Skeletal muscle satellite cell (primary cell): ENCODE measurements around the gene RBM22.

Source experiments
- H3K27me3 ChIP-seq: 2 replicates; pipeline ENCODE4 v1.7.0; 2013; ENCODE audit warnings: low read length; ENCODE audit not compliant: control insufficient read depth, insufficient read depth
- H3K36me3 ChIP-seq: 2 replicates; pipeline ENCODE4 v1.7.0; 2013; ENCODE audit warnings: mild to moderate bottlenecking, control low read depth, low read length; ENCODE audit not compliant: insufficient read depth
- H3K4me1 ChIP-seq: 2 replicates; pipeline ENCODE4 v1.7.0; 2013; ENCODE audit warnings: low read length; ENCODE audit not compliant: control insufficient read depth, insufficient read depth
- H3K4me2 ChIP-seq: 2 replicates; pipeline ENCODE4 v1.7.0; 2013; ENCODE audit warnings: mild to moderate bottlenecking, low read length
- H3K4me3 ChIP-seq: 2 replicates; pipeline ENCODE4 v1.7.0; 2013; ENCODE audit warnings: low read length
- H3K9ac ChIP-seq: 2 replicates; pipeline ENCODE4 v1.7.0; 2013; ENCODE audit warnings: mild to moderate bottlenecking, low read depth, low read length, moderate library complexity
- H3K9me3 ChIP-seq: replicated peaks from 2 replicates; pipeline ENCODE4 v1.7.0; 2013; ENCODE audit warnings: mild to moderate bottlenecking, control low read depth, low read length

The RBM22 gene

DNA sequence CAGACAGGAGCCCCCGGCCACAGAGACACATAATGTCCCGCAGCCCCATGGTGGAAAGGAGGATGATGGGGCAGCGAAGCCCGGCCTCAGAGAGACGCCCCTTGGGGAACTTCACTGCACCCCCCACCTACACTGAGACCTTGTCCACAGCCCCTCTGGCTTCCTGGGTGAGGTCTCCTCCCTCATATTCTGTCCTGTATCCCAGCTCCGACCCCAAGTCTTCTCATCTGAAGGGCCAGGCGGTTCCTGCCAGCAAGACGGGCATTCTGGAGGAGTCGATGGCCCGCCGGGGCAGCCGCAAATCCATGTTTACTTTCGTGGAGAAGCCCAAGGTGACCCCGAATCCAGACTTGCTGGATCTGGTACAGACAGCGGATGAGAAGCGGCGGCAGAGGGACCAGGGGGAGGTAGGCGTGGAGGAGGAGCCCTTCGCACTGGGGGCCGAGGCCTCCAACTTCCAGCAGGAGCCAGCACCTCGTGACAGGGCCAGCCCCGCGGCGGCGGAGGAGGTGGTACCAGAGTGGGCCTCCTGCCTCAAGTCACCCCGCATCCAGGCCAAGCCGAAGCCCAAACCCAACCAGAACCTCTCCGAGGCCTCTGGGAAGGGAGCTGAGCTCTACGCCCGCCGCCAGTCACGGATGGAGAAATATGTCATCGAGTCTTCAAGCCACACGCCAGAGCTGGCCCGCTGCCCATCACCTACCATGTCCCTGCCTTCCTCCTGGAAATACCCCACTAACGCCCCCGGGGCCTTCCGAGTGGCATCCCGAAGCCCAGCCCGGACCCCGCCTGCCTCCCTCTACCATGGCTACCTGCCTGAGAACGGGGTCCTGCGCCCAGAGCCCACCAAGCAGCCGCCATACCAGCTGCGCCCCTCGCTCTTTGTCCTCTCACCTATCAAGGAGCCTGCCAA lies 51.5 kb downstream of the RBM22 start:
- no peak overlapping the region for H3K4me2 ChIP-seq
- no peaks in the 10 kb centered on the region for H3K27me3 ChIP-seq
- H3K4me1 ChIP-seq: peaks cover 20% of the 10 kb centered on the region
- H3K4me3 ChIP-seq: no peak overlapping the region
- peaks cover 32% of the 10 kb centered on the region for H3K36me3 ChIP-seq
- H3K9ac ChIP-seq: no peak overlapping the region
- no peaks in the 10 kb centered on the region for H3K9me3 ChIP-seq

DNA sequence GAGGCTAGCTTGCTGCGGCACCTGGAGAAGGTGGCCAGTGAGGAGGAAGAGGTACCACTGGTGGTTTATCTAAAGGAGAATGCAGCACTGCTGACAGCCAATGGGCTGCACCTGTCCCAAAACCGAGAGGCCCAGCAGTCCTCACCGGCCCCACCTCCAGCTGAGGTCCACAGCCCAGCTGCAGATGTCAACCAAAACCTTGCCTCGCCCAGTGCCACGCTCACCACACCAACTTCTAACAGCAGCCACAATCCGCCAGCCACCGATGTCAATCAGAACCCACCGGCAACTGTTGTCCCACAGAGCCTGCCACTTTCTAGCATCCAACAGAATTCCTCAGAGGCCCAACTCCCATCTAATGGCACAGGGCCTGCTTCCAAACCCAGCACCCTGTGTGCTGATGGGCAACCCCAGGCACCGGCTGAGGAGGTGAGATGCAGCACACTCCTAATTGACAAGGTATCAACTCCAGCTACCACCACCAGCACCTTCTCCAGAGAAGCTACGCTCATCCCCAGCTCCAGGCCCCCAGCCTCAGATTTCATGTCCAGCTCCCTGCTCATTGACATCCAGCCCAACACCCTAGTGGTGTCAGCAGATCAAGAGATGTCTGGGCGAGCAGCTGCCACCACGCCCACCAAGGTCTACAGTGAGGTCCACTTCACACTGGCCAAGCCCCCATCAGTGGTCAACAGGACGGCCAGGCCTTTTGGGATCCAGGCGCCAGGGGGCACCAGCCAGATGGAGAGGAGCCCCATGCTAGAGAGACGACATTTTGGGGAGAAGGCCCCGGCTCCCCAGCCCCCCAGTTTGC lies 52.4 kb downstream of the RBM22 start:
- Histone ChIP-seq H3K4me1 (peaks cover 24% of the 10 kb centered on the region), H3K9me3 (no peaks in the 10 kb centered on the region), H3K9ac (no peak overlapping the region), H3K36me3 (peaks cover 32% of the 10 kb centered on the region), H3K4me3 (no peak overlapping the region), H3K4me2 (no peak overlapping the region), H3K27me3 (no peaks in the 10 kb centered on the region)

DNA sequence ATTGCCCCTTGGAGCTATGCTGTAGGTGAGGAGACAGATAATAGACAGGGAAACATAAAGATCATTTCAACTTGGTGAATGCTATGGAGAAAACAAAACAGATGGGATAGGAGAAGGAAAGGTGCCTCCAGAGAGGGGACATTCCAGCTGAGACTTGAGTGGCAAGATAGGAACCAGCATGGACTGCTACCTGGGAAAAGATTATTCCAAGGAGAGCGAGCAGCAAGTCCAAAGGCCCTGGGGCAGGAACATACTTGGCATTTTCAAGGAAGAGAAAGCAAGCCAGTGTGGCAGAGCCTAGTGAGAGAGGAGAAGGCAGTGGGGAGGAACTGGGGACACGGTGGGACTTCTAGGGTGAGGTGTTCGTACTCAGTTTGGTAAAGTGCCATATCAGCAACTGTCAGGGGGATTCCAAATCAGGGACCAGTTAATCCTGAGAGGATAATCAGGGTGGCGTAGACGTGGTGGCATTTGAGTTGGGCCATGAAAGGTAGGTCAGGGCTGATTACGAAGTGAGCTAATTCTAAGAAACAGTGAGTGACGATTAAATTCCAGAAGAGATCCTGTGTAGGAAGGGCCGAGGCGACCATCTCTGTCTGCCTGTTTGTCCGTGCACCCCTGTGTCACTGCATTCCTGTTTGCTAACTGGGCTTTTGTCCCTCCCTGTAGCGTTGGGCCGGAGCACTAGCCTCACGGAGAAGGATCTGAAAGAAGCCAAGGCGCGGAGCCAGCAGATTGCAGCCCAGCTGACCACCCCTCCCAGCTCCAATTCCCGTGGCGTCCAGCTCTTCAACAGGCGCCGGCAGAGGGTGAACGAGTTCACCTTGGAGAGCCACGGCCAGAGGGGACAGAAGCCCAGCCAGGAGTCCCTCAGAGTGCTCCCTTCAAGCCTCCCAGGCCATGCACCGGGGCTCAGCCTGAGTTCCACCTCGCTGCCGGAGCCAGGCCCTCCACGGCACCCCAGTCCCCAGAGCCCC lies 53.3 kb downstream of the RBM22 start:
- H3K36me3 ChIP-seq: peaks cover 28% of the 10 kb centered on the region
- no peaks in the 10 kb centered on the region for H3K27me3 ChIP-seq
- H3K9me3 ChIP-seq: no peaks in the 10 kb centered on the region
- H3K4me3 ChIP-seq: no peak overlapping the region
- no peak overlapping the region for H3K4me2 ChIP-seq
- no peak overlapping the region for H3K9ac ChIP-seq
- H3K4me1 ChIP-seq: peaks cover 26% of the 10 kb centered on the region

DNA sequence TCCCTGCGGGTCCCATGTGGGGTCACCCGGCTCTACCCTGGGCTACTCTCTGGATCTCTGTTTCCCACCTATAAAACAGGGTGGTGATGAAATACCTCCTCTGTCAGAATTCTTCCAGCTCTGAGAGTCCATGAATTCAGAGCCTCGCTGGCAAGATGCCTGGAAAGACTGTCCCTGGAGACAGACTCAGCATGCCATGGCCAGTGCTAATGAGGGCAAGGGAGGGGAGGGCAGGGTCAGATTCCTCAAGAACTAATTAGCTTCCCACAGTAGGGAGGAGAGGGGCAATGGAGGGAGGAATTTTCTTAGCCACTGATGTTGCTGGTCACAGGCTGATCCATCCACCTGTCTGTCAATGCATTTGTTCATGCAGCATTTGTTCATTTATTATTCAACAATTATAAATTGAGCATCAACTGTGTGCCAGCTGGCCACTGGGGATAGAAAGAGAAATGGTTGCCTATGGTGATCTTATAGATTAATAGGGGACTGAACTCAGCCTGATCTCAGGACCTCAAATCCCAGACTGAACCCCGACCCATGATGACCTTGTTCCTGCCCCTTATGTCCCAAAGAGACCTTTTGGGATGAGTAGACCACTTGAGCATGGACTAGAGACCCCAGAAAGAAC lies 55.7 kb downstream of the RBM22 start:
- no peaks in the 10 kb centered on the region for H3K9me3 ChIP-seq
- no peaks in the 10 kb centered on the region for H3K27me3 ChIP-seq
- H3K4me1 ChIP-seq: peaks cover 49% of the 10 kb centered on the region
- H3K9ac ChIP-seq: no peak overlapping the region
- H3K36me3 ChIP-seq: peaks cover 15% of the 10 kb centered on the region
- H3K4me3 ChIP-seq: no peak overlapping the region
- H3K4me2 ChIP-seq: peak overlapping the region; percentile 35

DNA sequence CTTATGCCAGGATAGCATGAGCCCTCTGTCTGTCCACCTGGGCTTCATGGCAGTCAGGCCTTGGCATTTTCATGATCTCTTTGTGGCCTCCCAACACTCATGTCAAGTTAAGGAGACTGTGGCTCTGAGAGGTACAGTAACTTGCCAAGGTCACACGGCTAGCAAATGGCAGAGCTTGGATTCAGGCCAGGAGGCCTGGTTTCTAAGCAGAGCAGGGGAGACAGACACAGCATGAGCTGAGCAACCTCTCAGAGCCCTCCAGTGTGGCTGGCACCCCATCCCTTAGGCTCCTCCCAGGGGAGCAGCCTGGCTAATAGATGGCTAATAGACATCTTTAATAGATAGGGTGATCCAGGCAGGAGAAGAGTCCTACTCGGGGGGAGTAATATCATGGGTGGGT lies 56.3 kb downstream of the RBM22 start:
- Histone ChIP-seq H3K36me3 (peaks cover 13% of the 10 kb centered on the region), H3K4me1 (peaks cover 56% of the 10 kb centered on the region), H3K9me3 (no peaks in the 10 kb centered on the region), H3K4me3 (no peak overlapping the region), H3K27me3 (no peaks in the 10 kb centered on the region), H3K9ac (no peak overlapping the region), H3K4me2 (peak overlapping the region; percentile 35)

DNA sequence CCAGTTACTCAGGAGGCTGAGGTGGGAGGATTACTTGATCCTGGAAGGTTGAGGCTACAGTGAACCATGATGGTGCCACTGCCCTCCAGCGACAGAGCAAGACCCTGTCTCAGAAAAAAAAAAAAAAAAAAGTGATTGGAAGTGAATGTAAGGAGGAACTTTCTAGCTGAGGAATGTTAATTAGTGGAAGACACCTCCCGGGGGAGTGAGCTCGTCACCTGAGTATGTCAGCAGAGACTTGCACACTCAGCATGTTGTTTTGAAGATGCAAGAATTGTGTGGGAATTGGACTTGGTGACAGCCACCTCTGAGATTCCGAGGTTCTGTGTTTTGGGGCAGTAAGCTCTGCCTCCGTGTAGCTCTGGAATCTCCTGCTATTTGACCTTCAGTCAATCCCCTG lies 56.8 kb downstream of the RBM22 start:
- Histone ChIP-seq H3K9me3 (no peaks in the 10 kb centered on the region), H3K4me1 (peaks cover 61% of the 10 kb centered on the region), H3K4me3 (no peak overlapping the region), H3K9ac (no peak overlapping the region), H3K4me2 (peak overlapping the region; percentile 35), H3K27me3 (no peaks in the 10 kb centered on the region), H3K36me3 (peaks cover 10% of the 10 kb centered on the region)

DNA sequence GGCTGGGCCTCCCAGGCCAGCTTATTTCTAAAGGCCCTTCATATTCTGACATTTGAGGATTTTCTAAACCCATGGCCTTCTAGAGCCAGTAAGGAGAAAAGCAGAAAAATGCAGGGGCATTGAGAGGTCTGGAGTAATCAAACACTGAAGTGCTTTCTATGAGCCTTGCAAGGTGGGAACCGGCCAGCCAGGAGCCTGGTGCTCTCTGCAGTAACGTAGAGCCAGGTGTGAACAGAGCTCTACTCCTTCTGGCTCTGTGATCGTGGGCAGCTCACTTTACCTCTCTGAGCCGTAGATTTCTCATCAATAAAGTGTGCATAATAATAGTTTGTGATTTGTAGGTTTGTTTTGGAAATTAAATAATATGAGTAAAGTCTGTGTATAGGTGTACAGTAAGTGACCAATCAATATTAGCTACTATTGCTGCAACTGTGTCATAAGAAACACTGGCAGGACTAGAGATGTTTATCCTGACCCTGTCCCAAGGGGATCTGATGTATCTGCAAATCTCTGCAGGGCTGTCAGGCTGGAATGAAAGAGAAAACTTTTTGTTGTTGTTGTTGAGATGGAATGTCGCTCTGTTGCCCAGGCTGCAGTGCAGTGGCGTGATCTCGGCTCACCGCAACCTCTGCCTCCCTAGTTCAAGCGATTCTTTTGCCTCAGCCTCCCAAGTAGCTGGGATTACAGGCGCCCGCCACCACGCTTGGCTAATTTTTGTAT lies 57.7 kb downstream of the RBM22 start:
- H3K4me1 ChIP-seq: peaks cover 68% of the 10 kb centered on the region
- peak overlapping the region; percentile 69 for H3K4me3 ChIP-seq
- H3K4me2 ChIP-seq: peak overlapping the region; percentile 82
- no peaks in the 10 kb centered on the region for H3K9me3 ChIP-seq
- no peaks in the 10 kb centered on the region for H3K27me3 ChIP-seq
- peaks cover under 1% of the 10 kb centered on the region for H3K36me3 ChIP-seq
- H3K9ac ChIP-seq: no peak overlapping the region

DNA sequence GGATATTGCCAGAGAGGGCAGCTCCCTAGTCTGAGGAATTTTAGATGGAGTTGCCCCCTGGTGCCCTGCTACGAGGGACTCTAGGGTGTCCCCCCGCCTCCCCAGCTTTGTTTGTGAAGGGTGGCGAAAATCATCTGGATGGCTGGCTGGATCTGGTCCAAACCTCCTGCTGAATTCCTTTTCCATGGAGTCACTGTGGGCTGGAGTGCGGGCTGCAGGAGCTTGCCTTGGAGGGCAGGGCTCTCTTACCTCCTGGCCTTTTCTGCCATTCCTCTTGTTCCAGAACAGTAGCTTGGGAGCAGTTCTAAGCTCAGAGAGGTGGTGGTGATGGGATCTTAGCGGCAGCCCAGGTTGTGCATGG lies 58.3 kb downstream of the RBM22 start:
- peak overlapping the region; percentile 36 for H3K9ac ChIP-seq
- no peaks in the 10 kb centered on the region for H3K27me3 ChIP-seq
- H3K4me3 ChIP-seq: peak overlapping the region; percentile 69
- peak overlapping the region; percentile 82 for H3K4me2 ChIP-seq
- H3K36me3 ChIP-seq: no peaks in the 10 kb centered on the region
- peaks cover 74% of the 10 kb centered on the region for H3K4me1 ChIP-seq
- no peaks in the 10 kb centered on the region for H3K9me3 ChIP-seq

DNA sequence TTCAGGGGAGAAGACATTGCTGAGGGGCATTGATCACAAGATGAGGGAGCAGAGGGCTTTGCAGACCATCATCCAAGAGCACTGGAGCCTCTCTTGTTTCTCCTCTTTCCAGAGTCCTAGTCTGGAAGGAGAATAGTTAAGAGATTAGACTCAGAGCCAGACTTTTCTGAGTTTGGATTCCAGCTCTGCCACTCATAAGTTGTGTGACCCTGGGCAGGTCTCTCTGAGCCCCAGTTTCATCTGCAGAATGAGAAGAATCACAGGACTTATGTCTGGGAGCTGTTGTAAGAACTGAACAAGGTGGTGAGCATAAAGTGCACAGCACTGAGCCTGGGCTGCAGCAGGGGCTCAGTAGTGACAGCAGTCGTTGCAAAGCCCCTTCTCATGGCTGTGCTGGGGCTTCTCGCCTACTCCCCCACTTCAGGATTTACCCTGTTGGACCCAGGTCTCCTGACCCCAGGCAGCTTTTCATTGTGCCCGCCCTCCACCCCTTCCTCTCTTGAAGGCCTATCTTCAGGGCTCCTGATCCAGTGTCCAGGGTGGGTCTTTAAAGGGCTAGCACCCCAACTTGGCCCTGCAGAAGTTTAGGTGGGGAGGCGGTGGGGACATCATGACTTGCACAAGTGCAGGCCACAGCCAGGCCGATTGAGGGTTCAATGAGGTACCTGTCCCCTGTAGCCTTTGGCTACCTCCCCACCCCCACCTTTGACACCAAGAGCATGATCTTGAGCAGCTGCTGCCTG lies 58.9 kb downstream of the RBM22 start:
- Histone ChIP-seq H3K4me2 (peak overlapping the region; percentile 82), H3K4me3 (peak overlapping the region; percentile 69), H3K9ac (peak overlapping the region; percentile 75), H3K27me3 (no peaks in the 10 kb centered on the region), H3K4me1 (peaks cover 79% of the 10 kb centered on the region), H3K9me3 (no peaks in the 10 kb centered on the region), H3K36me3 (no peaks in the 10 kb centered on the region)
